Endothelial cell (in vitro differentiated cells): ENCODE measurements around the gene KCNB1. TPM values are rescaled to one million over a fixed set of nuclear protein-coding genes. Genes with fewer than 3 reads are reported as not detected.

Source experiments
- DNase-seq: peaks from one replicate; pipeline ENCODE4 v3.0.0; 2021; ENCODE audit warnings: low spot score
- H3K27ac Mint-ChIP-seq: one replicate; pipeline ENCODE4 v1.8.0; 2021; ENCODE audit warnings: mixed read lengths, inconsistent platforms; ENCODE audit not compliant: unreplicated experiment
- H3K27me3 Mint-ChIP-seq: one replicate; pipeline ENCODE4 v1.8.0; 2021; ENCODE audit warnings: mild to moderate bottlenecking, moderate library complexity, mixed read lengths, inconsistent platforms; ENCODE audit not compliant: unreplicated experiment
- H3K36me3 Mint-ChIP-seq: one replicate; pipeline ENCODE4 v1.8.0; 2021; ENCODE audit warnings: mild to moderate bottlenecking, low read depth, mixed read lengths, inconsistent platforms; ENCODE audit not compliant: unreplicated experiment
- H3K4me1 Mint-ChIP-seq: one replicate; pipeline ENCODE4 v1.8.0; 2021; ENCODE audit warnings: mild to moderate bottlenecking, mixed read lengths, inconsistent platforms; ENCODE audit not compliant: unreplicated experiment
- H3K4me3 Mint-ChIP-seq: one replicate; pipeline ENCODE4 v1.8.0; 2021; ENCODE audit warnings: mild to moderate bottlenecking, mixed read lengths, inconsistent platforms; ENCODE audit not compliant: unreplicated experiment
- H3K9me3 Mint-ChIP-seq: one replicate; pipeline ENCODE4 v1.8.0; 2021; ENCODE audit warnings: mixed read lengths, inconsistent platforms; ENCODE audit not compliant: unreplicated experiment
- CTCF ChIP-seq: fragments of 200-600 bp; sonication (generic); IDR thresholded peaks from one replicate; pipeline ENCODE4 v1.5.0; 2021; ENCODE audit warnings: antibody characterized with exemption; ENCODE audit not compliant: unreplicated experiment
- total RNA-seq: library from RNA; stranded (reverse); fragmentation: NEBNext Ultra II Directional; extraction: Animal tissue kit (Norgen Biotek cat#: 25700); gene quantifications from one replicate; pipeline ENCODE4 v1.2.1, GENCODE V29; 2021; ENCODE audit not compliant: unreplicated experiment

Gene KCNB1
- total RNA-seq, 1 donor from 2014 or later = 0.36 TPM

GRCh38 chr20:49344140-49344539, 138.3 kb downstream of the KCNB1 start:
- Mint-ChIP-seq H3K9me3 (no peaks in the 10 kb centered on the region), H3K27me3 (peaks cover 2% of the 10 kb centered on the region), H3K27ac (no peak overlapping the region), H3K36me3 (no peaks in the 10 kb centered on the region), H3K4me1 (no peaks in the 10 kb centered on the region), H3K4me3 (no peak overlapping the region)
- no peak for TF ChIP-seq CTCF
- no peak for DNase-seq

- Mint-ChIP-seq H3K27ac (no peak overlapping the region), H3K4me3 (no peak overlapping the region), H3K27me3 (peaks cover 2% of the 10 kb centered on the region), H3K9me3 (no peaks in the 10 kb centered on the region), H3K4me1 (no peaks in the 10 kb centered on the region), H3K36me3 (no peaks in the 10 kb centered on the region)
- TF ChIP-seq CTCF = no peak
- no peak for DNase-seq
These were observed 139.2 kb downstream of the KCNB1 start for GRCh38 chr20:49343246-49343645.

GRCh38 chr20:49340161-49340966, 142.1 kb downstream of the KCNB1 start:
- H3K27ac Mint-ChIP-seq = no peak overlapping the region
- no peaks in the 10 kb centered on the region for H3K36me3 Mint-ChIP-seq
- H3K4me1 Mint-ChIP-seq = no peaks in the 10 kb centered on the region
- H3K9me3 Mint-ChIP-seq = no peaks in the 10 kb centered on the region
- no peak for DNase-seq
- no peak for TF ChIP-seq CTCF
- H3K27me3 Mint-ChIP-seq = peaks cover 2% of the 10 kb centered on the region
- H3K4me3 Mint-ChIP-seq = no peak overlapping the region

- no peak overlapping the region for H3K4me3 Mint-ChIP-seq
- no peak for TF ChIP-seq CTCF
- H3K27ac Mint-ChIP-seq = no peak overlapping the region
- H3K9me3 Mint-ChIP-seq = no peaks in the 10 kb centered on the region
- no peaks in the 10 kb centered on the region for H3K4me1 Mint-ChIP-seq
- DNase-seq = no peak
- H3K27me3 Mint-ChIP-seq = no peaks in the 10 kb centered on the region
- H3K36me3 Mint-ChIP-seq = no peaks in the 10 kb centered on the region
These were observed 143.3 kb downstream of the KCNB1 start for GRCh38 chr20:49339123-49339522.

- H3K4me1 Mint-ChIP-seq = no peaks in the 10 kb centered on the region
- H3K4me3 Mint-ChIP-seq = no peak overlapping the region
- TF ChIP-seq CTCF = no peak
- no peaks in the 10 kb centered on the region for H3K9me3 Mint-ChIP-seq
- no peak for DNase-seq
- no peaks in the 10 kb centered on the region for H3K27me3 Mint-ChIP-seq
- no peak overlapping the region for H3K27ac Mint-ChIP-seq
- H3K36me3 Mint-ChIP-seq = no peaks in the 10 kb centered on the region
These were observed 144.4 kb downstream of the KCNB1 start for GRCh38 chr20:49338061-49338460.
